OCI-M2 (cell line): ENCODE results near the gene DIS3L2.
"Not testable (repeated sequence)": the region's sequence is repeated elsewhere in the genome, so short reads cannot be mapped to it uniquely, and the experiment has no call there.

Experiments used
- DNase-seq: peaks from one replicate; lab custom pipeline; 2025; ENCODE audit not compliant: unreplicated experiment; lab: John Stamatoyannopoulos, UW

DIS3L2 gene

DNA sequence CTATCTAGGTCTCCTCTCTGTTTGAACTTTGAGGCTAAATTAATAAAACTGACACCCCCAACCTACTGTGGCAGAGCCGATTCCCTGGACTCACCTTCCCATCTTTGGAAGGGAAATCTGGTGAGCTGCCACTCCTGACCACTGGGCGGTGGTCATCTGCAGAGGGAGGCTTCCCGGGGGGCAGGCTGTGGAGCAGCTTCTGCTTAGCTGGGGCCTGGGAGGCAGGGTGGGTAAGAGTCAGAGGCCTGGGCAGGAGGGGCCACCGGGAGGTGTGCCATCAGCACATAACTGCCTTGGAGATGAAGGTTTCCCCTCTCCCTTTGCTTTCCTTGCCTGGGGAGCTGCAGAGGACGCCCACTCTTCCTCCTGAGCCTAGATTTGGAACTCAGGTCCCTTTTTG, 33.0 kb upstream of the DIS3L2 start:
- no peak for DNase-seq

GRCh38 chr2:231928901-231929725, 32.4 kb upstream of the DIS3L2 start:
- DNase-seq, result no peak

- DNase-seq, result no peak
Observed at GRCh38 chr2:231929961-231930592, 31.4 kb upstream of the DIS3L2 start.

GRCh38 chr2:231930593-231931281, 30.8 kb upstream of the DIS3L2 start:
- DNase-seq, result no peak

- no peak for DNase-seq
Observed at GRCh38 chr2:231931481-231931915, 30.0 kb upstream of the DIS3L2 start.

DNA sequence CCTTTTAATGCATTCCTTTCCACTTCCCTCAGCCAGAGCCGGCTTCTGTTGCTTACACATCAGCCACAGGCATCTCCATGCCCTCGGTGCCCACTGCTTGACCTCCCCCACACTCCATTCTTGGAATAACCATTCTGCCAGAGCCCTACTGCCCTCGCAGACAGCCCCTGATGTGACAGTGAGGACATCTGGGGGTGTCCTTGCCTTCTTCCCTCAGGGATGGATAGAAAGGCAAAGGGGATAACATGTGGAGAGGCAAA, 28.9 kb upstream of the DIS3L2 start:
- DNase-seq, result no peak

- no peak for DNase-seq
Observed at GRCh38 chr2:231932985-231933915, 28.3 kb upstream of the DIS3L2 start.

GRCh38 chr2:231933916-231934401, 27.6 kb upstream of the DIS3L2 start:
- no peak for DNase-seq

- no peak for DNase-seq
Observed at GRCh38 chr2:231934441-231935206, 26.9 kb upstream of the DIS3L2 start.

GRCh38 chr2:231935207-231935524, 26.3 kb upstream of the DIS3L2 start:
- no peak for DNase-seq

DNA sequence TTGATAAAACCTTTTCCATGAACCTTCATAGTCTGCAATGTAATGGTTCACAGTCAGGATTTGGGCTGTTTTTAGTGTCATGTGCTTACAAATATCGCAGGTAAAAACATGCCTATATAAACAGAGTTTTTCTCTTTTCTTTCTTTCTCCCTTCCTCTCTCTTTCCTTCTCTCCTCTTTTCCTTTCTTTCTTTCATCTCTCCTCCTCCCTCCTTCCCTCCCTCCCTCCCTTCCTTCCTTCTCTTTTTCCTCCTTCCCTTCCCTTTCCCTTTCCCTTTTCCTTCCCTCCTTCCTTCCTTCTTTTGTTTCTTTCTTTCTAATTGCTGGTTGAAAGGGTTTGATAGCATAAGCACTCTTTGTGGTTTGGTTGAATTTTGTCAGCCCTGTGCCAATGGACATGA, 25.7 kb upstream of the DIS3L2 start:
- no peak for DNase-seq

- DNase-seq, result no peak
Observed at GRCh38 chr2:231936491-231936890, 25.0 kb upstream of the DIS3L2 start.

DNA sequence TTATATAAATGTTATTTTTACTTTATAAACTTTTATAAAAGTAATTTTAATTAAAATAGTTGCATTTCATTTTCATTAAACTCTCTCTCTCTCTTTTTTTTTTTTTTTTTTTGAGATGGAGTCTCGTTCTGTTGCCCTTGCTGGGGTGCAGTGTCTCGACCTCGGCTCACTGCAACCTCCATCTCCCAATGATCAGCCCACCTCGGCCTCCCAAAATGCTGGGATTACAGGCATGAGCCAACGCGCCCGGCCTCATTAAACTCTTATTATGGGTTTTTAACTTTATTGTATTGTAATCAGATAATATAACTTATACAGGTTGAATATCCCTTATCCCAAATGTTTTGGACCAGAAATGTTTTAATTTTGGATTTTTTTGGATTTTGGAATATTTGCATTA, 24.5 kb upstream of the DIS3L2 start:
- no peak for DNase-seq

- DNase-seq, result no peak
Observed at GRCh38 chr2:231939022-231939421, 22.5 kb upstream of the DIS3L2 start.

DNA sequence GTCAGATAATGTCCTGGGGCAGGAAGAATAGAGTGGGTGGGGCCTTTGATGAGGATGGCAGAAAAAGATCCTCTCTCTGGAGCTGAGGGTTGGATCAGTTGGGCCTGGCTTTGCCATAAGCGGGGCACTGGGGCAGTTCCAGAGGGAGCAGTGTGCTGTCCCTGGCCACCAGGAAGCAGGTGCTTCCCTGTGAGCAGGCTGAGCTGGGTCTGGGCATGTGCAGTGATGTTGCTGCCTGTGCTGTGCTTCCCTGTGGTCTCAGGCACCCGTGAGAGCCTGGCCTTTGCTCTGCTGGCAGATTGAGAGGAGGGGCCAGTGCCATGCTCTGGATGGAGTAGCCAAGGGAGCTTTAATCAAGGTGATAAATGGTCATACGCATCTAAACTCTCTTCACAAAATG, 20.7 kb upstream of the DIS3L2 start:
- DNase-seq, result no peak

GRCh38 chr2:231941673-231942072, 19.8 kb upstream of the DIS3L2 start:
- no peak for DNase-seq

DNA sequence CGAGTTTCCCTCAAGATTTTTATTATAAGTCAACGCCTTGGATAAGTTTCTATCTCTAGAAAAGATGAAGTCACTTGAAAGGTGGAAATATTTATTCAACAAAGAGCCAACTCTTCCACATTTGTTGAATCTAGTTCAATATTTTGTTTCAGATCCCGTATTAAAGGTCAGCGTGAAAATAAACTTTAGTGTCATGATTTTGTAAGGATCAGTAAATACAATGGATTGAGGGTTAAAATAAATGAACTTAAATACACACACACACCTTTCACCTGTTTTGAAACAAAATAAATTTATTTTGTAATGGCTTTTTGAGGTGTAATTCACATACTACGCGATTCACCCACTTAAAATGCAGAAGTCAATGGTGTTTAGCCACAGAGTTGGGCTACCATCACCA, 19.3 kb upstream of the DIS3L2 start:
- no peak for DNase-seq

- no peak for DNase-seq
Observed at GRCh38 chr2:231946241-231946814, 15.2 kb upstream of the DIS3L2 start.

- DNase-seq, result not testable (repeated sequence)
Observed at GRCh38 chr2:231947112-231947511, 14.4 kb upstream of the DIS3L2 start.

DNA sequence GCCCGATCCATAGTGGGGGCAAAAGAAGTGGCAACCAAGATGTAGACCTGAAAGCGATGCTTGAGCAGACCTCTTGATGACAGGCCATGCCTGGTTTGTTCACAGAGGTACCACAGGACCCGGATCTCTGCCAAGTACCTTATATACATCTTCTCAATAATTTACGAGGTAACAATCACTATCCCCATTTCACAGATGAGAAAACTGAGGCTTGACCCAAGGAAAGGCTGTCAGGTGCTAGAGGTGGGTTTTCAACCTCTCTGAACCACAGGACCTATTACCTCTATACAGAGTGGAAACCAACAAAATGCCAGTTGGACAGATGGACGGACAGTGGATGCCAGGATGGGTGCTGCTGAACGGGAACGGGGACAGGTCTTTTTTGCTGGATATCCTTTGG, 13.8 kb upstream of the DIS3L2 start:
- DNase-seq, result no peak
